Sciatic nerve (tissue), 2 donors: ENCODE measurements around the gene ARL11. TPM values are rescaled to one million over a fixed set of nuclear protein-coding genes. Genes with fewer than 3 reads are reported as not detected.

Experiments used
- ATAC-seq: fragments of 200-7000 bp; cut with Tn5 transposase; one replicate; pipeline ENCODE4 v1.9.1; 2020; ENCODE audit warnings: mild to moderate bottlenecking, moderate library complexity
- DNase-seq: peaks from one replicate; pipeline ENCODE4 v3.0.0-alpha.2; 2020; ENCODE audit warnings: low spot score
- intact Hi-C: fragments of 100-400 bp; cut with DNase I; formaldehyde crosslinking; loops from one replicate; pipeline ENCODE4 v1.14.2; 2022
- total RNA-seq: library from RNA; stranded (reverse); fragmentation: NEBNext Ultra II Directional; extraction: Animal tissue kit (Norgen Biotek cat#: 25700); gene quantifications from one replicate; pipeline ENCODE4 v1.2.1, GENCODE V29; 2021
- donor health status: DM: no; HTN: no; CAD: no.
- donor health status: DM: no; HTN: no; CAD: no.

ARL11 gene
- total RNA-seq, 1 donor from 2014 or later = 1.1 TPM

DNA sequence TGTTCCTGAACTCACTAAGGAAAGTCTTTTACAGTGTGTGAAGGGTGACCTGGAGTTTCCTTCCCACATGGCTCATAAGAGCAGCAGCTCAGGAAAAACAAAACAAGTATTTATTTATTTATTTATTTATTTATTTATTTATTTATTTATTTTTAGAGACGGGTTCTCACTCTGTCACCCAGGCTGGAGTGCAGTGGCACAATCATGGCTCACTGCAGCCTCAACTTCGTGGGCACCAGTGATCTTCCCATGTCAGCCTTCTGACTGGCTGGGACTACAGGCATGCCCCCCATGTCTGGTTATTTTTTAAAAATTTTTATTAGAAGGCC lies 10.4 kb downstream of the ARL11 start:
- DNase-seq (no peak), ATAC-seq (no peak)
- intact Hi-C loops = no loop called here

DNA sequence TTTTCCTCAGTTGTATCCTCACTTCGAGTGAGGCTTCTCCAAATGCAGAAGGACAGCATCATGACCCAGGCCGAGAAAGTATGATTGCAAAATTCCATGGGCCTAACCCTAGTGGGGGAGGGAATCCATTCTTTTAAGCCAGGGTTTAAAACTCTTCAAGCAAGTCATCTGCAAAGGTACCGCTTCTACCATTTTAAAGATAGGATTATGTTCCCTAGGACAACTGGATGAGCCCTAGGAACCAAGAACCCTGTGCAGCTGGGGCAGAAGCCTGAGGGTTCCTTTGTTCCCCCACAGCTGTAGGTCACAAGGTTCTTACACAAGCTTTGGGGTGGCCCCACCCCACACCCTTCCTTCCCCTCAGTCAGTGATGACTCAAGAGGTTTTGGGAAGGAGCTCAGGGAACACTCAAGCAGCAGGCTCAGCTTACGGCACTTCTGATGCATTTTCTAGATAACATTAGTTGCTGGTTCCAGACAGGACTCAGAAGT lies 13.5 kb downstream of the ARL11 start:
- peak; percentile 92 for ATAC-seq
- intact Hi-C loops = no loop called here
- peak; percentile 65 for DNase-seq

DNA sequence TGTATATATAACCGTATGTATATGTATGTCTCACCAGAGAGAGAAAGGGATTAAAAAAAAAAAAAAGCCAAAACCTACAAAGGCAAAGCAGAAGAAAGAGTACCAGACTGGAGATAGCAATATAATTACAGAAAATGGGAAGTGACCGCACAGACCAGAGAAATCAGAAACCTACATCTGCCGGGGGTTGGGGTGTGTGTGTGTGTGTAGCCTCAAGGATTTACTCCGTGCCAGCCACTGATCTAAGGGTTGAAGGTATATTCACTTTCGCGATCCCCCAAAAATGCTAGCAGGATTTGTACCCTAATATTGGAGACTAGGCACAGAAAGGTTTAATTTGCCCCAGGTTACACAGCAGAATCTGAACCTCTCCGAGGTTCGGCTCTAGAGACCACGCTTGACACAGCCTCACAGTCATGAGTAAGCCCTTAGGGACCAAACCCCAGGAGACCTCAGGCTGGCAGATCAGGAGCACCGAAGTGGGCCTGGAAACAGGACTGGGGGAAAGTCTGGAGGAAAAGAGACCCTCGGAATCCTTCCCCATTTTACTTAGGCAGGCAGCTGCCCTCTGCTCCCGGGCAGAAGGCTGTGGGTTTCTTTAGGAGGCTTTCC lies 14.8 kb downstream of the ARL11 start:
- intact Hi-C loops = no loop called here
- ATAC-seq (peak; percentile 57), DNase-seq (no peak)

DNA sequence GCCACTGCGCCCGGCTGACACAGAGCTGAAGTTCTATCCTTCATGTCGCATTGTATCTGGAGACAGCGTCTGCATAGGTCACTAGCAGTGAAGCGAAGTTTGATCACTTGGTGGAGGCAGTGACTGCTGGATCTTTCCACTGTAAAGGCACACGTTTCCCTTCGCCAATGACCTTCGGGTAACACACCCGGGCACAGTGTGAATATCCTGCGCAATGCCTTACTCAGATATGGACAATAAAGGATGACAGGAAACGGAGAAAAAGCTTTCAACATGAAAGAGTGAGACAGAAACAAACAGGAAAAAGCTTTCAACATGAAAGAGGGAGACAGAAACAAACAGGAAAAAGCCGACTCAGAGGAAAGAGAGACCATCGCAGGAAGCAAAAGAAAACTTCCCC lies 17.1 kb downstream of the ARL11 start:
- intact Hi-C loops = no loop called here
- ATAC-seq (no peak), DNase-seq (no peak)

DNA sequence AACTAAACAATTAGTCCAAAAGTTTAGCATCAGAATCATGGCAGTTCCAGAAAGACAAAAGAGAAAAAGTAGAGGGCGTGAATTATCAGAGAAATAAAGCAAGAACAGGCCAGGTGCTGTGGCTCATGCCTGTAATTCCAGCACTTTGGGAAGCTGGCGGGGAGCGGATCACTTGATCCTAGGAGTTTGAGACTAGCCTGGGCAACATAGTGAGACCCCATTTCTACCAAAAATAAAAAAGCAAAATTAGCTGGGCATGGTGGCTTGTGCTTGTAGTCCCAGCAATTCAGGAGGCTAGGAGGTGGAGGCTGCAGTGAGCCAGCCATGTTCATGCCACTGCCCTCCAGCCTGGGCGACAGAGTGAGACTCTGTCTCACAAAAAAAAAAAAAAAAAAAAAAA lies 18.4 kb downstream of the ARL11 start:
- ATAC-seq = no peak
- intact Hi-C loops = no loop called here
- no peak for DNase-seq

DNA sequence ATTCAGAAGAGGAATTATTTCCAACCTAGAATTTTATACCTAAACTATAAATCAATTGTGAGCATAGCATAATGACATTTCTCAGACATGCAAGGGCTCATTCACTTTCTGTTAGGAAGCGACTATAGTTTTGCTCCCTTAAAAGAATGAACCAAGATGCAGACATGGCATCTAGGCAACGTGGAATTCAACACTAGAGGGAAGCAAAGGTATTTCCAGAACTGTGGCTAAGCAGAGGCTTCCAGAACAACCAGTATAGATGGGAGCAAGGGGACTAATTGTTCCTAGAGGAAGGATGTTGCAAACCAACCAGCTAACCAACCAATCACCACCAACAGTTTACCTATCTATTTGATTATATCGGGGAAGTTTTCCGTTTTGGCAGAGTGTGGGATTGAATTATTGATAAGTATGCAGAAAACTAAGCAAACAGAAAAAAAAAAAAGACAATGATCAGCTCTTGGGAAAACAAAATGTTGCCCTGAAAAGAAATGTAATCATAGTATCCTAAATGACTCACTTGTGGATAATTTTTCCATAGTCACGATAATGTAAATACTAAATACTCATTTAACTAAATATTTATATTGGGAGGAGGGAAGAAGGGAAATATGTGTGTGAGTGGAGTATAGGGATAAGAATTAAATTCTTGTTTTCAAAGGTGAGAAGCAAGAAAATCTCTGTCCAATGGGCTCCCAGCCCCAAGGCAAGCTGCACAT lies 21.1 kb downstream of the ARL11 start:
- ATAC-seq (peak; percentile 69), DNase-seq (no peak)
- intact Hi-C loops = no loop called here

DNA sequence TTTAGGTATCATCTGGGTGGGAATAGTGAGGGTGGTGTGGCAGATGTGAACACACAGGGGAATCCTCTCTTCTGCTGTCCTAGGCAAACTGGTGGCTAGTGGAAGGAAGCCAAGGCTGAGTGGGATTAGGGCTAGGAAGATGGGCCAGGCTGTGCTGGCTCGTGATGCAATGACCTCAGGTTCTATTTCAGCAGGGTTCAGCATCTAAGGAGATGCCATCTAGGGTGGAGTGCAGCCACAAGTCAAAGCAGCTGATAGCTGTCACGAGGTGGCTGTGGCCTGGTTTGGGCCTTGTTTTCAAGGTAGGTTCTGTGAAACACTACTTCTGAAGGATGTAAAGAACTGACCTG lies 21.6 kb downstream of the ARL11 start:
- ATAC-seq = no peak
- DNase-seq = no peak
- intact Hi-C loops = no loop called here

DNA sequence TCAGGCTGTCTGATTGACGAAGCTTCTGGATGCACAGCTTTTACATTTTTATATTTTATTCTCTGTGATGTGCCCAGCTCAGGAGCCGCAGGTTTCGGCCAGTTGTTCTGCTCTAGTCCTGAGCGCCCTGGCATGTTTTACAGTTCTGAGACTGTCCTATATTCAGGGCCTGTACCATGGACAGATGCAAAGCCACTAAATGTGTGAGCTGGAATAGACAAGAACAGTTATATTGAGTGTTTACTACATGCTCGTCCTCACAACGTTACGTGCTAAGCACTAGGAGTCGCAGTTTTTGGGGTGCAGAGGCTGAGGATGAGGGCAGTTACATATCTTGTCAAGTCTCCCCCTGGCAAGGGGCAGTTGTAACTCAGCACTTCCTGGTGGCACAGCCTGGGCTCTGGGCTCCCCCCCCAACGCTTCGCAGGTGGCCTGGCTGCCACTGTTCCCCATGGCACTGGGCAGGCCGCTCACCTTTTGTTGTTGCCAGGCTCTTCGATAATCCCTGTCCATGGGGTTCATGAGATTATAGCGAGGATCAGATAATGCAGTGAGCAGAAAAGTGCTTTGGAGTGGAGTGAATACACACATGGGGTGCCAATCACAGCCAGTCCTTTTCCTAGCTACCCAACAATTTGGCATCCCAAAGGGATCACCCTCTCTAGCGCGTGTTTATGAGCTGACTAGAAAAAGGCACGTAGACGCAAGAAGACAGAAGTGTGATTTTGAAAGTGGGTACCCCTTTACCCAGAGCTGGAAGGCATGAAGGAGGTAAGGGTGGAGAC lies 23.5 kb downstream of the ARL11 start:
- DNase-seq (no peak), ATAC-seq (no peak)
- intact Hi-C loops = no loop called here

DNA sequence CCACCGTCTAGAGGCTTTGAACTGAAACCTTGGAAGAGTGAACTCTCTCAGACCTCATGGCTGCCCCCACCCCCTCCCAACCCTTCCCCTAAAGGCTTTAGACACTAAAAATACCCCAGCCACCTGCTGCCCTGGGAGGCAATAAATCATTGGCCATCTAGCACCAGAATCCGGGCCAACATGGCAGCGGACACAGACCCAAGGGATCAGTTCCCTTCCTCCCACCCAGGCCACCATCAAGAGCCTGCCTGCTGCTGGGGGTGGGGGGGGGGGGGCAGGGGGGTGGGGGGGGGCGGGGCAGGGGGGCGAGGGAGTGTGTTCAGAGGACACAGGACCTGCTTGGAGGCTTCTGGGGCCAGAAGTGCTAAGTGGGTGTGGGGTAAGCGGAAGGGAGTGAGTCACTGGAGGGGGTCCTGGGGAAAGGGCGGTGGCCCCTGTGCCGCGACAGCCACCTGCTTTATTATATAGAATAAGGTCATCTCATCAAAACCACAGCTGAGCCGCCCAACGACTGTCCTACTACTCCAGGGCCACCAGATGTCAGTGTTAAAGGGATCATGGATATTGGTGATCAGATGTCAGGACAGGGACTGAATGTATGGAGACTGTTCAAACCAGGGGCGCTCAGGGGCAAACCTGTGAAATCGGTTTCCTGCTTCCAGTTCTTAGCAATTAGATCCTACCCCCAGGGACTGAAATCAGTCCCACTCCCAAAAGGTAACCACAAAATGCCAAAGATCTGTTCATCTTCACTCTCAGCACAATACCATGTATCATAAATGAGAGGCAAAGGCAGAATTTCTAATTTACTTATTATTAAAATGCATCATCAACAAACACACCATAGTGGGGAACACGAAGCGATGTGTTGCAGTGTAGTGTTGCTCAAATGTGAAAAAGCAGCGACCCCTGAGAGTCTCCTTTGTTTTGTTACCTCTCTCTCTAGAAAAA lies 24.3 kb downstream of the ARL11 start:
- intact Hi-C loops = no loop called here
- ATAC-seq (peak; percentile 65), DNase-seq (no peak)

DNA sequence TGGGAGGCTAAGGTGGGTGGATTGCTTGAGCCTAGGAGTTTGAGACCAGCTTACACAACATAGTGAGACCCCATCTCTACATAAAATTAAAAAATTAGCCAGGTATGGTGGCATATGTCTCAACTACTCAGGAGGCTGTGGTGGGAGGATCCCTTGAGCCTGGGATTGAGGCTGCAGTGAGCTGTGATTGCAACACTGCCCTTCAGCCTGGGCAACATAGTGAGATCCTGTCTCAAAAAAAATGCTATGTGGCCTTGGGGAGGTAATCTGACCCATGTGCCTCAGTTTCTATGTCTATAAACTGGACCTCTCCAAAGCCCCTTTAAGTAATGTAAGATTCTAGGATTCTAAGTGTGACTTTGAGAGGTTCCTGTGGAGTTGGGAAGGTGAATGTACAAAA lies 25.2 kb downstream of the ARL11 start:
- DNase-seq = no peak
- intact Hi-C loops = no loop called here
- no peak for ATAC-seq

DNA sequence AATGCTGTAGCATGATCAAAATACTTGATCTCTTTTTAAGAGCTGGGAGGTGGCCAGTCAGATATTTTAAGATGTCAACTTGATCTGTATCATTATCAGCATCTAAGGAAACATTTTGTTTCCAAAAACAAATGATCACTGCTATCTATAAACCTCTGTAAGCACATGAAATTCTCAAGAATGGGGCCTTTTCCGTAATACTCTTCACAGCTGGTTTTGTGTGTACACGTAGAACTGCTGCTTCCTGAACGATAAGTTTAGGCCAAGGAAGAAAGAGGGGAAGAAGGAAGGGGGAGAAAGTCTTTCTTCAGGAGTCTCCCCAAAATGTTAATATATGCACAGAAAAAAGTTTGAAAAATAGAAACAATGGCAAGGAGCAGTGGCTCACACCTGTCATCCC lies 25.7 kb downstream of the ARL11 start:
- intact Hi-C loops = no loop called here
- ATAC-seq (no peak), DNase-seq (no peak)

DNA sequence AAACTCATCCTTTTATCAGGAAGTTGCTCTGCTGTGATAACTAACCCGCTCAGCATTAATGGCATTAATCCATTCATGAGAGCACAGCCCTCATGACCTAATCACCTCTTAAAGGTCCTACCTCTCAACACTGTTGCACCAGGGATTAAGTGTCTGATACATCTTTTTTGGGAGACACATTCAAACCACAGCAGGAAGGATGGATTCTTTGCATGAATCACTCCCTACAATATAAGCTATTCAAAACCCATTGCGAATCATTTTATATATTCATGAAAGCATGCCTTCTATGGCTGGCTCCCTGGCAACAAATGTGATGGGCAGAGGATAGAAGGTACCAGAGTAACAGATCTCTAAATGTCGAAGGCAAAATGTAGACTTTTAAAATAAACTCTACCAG lies 27.6 kb downstream of the ARL11 start:
- ATAC-seq (no peak), DNase-seq (no peak)
- intact Hi-C loops = no loop called here

DNA sequence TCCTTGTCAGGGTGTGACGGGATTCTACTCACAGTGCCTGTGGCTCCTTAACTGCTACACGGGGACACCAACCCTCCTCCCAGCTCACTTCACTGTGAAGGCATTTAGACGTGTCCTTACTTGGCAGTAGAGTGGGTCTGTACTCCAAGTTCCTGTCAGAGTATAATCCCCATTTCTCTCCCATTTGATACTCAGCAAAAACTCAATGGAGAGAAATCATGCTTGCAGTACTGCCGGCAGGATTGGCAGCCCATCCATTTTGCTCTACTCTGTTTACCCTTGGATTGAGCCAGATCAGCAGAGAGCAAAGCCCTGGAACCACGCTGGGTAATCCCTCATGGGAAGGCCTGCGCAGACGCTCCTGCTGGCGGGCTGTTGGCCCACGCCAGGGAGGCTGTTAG lies 28.9 kb downstream of the ARL11 start:
- no peak for ATAC-seq
- DNase-seq = no peak
- intact Hi-C loops = no loop called here

DNA sequence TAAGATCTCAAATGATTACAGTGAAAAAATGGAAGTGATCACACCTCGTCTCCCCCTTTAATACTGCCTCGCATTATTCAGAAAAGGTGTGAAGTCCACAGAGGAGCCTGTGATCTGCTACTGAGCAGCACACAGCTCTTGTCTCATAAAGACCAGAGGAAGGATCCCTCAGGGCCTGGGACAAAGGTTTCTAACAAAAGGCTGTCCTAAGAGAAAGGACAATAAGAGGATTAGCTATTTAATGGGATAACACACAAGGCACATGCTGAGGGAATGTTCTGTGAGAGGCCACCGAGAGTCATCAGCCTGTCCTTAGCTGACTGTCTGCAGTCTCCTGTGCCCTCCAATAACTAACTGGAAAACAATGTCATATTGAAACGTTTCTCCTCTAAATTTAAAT lies 36.3 kb downstream of the ARL11 start:
- intact Hi-C loops = loop anchor here (5.0 kb wide), 1 partner anchor 183 kb away; no protein-coding TSS in a partner anchor
- no peak for DNase-seq
- ATAC-seq = no peak

DNA sequence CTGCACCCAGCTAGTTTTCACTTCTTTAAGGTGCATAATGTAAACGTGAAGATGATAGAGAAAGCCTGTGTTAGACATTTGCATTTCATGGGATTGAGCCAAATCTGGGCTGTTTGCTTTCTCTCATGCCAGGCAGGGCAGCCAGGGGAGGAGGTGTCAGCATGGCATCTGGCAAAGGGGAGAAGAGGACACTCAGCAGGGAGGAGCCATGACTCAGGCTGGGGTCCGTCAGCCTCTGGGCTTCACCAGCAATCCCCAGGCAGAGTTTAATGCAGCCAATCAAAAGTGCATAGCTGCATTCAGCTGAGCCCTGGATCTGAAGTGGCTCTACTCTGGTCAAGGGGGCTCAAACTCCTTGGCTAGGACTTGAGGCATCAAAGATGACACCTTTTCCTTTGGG lies 39.5 kb downstream of the ARL11 start:
- intact Hi-C loops = loop anchor here (5.0 kb wide), 1 partner anchor 180 kb away; no protein-coding TSS in a partner anchor
- ATAC-seq (no peak), DNase-seq (no peak)

DNA sequence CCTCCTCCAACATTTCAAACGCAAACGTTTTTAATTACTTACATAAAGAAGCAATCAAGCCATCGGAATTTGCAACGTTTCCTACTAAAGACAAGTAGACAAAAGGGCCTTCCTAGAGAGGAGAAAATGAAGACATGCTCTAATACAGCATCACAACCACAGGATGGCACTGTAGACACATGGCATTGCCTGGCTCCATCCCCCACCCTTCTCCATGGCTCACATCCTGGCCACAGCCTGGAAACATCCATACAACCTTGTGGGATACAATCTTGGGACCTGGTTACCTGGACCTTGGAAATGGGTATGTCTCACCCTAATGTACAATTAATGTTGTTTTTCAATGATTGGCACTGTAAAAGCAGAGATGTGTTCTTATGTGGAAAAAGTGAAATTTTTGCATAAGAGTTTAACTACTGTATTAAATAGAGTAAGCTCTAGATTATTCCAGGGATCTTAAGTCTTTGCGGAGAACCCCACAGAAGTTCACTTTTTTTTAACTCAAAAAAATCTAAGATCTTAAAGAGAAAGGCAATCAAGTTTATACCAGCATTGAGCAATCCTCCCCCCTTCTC lies 41.5 kb downstream of the ARL11 start:
- no peak for DNase-seq
- intact Hi-C loops = loop anchor here (5.0 kb wide), 1 partner anchor 177 kb away; no protein-coding TSS in a partner anchor

DNA sequence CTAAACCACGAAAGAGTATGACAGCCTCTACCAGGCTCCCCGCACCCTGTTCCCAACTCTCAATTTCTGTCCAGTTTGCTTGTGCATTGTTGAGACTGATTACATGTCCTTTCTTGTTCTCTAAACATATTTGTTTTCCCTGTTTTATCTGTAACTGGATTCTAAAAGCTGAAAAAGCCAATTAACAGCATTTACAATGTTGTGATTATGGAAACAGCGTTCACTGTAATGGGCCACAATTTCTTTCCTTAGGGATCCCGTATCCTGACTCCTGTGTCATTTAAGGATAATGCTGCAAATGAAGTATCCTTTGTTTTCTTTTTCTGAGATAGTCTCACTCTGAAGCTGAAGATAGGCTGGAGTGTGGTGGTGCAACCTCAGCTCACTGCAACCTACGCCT lies 42.5 kb downstream of the ARL11 start:
- ATAC-seq (no peak), DNase-seq (no peak)
- intact Hi-C loops = no loop called here

More for the DNA sequence above, 41.5 kb downstream of the ARL11 start:
- peak; percentile 91 for ATAC-seq

DNA sequence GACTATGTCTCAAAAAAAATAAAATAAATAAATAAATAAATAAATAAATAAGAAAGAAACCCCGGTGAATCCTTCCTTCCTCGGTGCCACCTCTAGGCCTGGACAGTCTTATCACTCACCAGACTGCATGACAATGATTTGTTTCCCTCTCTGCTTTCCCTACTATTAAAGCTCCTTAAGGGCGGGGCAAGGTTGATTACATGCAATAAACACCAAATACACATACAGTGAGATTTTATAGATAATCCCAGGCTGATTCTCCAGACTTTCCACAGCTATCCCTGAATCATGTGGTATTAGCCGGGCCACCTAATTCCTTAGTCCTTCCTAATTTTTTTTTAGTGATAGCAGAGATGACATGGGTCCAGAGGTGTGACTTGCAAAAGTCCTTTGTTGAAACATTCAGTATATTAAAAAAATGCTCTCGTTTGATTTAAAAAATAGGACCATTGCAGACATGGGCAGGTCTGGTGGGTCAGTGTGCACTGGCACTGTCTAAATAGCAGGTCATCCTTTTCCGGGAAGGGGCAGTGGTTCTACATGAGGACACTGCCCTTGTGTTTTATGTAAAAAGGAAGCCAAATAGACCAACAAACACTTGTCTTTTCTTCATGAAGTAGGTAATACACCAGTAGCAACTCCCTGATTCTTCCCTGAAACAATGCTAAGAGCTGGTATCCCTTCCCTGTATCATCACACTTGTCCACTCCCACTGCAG lies 48.4 kb downstream of the ARL11 start:
- ATAC-seq (no peak), DNase-seq (no peak)
- intact Hi-C loops = no loop called here
